Measurements from ENCODE around the gene HELT. TPM values are rescaled to one million over a fixed set of nuclear protein-coding genes. Genes with fewer than 3 reads are reported as not detected.
A peak's percentile ranks its signal among the peaks of the same experiment; 100 is the strongest.

HELT gene
- total RNA-seq, 5 donors from 2014 or later (not counting 1 experiment from before 2014, with no cell fraction given) = not detected

GRCh38 chr4:184978211-184978610, 40.1 kb upstream of the HELT start:
- H3K36me3 Mint-ChIP-seq = no peaks in the 10 kb centered on the region
- DNase-seq (no peak), ATAC-seq (replicated peaks in 1 of 4) (no peak)
- H3K4me3 Mint-ChIP-seq = no peak overlapping the region
- Histone ChIP-seq H3K9me3 (no peaks in the 10 kb centered on the region), H3K4me1 (ENCODE audit: control insufficient read depth in 1 of 2, extremely low read depth in 1 of 2, insufficient read depth in 2 of 2, low read length in 2 of 2) (peaks cover 7 to 14% of the 10 kb centered on the region in 2 experiments), H3K36me3 (ENCODE audit: control insufficient read depth in 2 of 2, extremely low read depth in 1 of 2, insufficient read depth in 1 of 2, low read length in 1 of 2) (no peaks in the 10 kb centered on the region), H3K4me3 (ENCODE audit: control insufficient read depth in 1 of 2, extremely low read depth in 1 of 2, low read length in 1 of 2) (no peak overlapping the region), H3K27ac (ENCODE audit: low read length) (no peak overlapping the region), H3K27me3 (replicated peaks in 1 of 2; ENCODE audit: control insufficient read depth in 2 of 2, extremely low read depth in 1 of 2, insufficient read depth in 2 of 2, low read length in 1 of 2) (peaks cover 2 to 22% of the 10 kb centered on the region in 2 experiments)
- no peak overlapping the region for H3K27ac Mint-ChIP-seq
- no peaks in the 10 kb centered on the region for H3K9me3 Mint-ChIP-seq
- peaks cover 8 to 18% of the 10 kb centered on the region in 2 donors for H3K27me3 Mint-ChIP-seq
- POLR2A ChIA-PET = no interaction called here
- CTCF ChIA-PET = interaction anchor here in 1 of 2 donors (0.6 kb wide), 1 partner anchor 346 kb away, joined by 3 read pairs; no protein-coding TSS in a partner anchor
- no peaks in the 10 kb centered on the region for H3K4me1 Mint-ChIP-seq
- 87% methylated on average over 5 of the region's 6 CpGs for WGBS (ENCODE audit: insufficient coverage)

GRCh38 chr4:184979461-184980124, 38.7 kb upstream of the HELT start:
- Mint-ChIP-seq H3K27ac (no peak overlapping the region), H3K4me3 (no peak overlapping the region), H3K4me1 (no peaks in the 10 kb centered on the region), H3K36me3 (no peaks in the 10 kb centered on the region), H3K27me3 (peaks cover 7 to 17% of the 10 kb centered on the region in 2 donors), H3K9me3 (no peaks in the 10 kb centered on the region)
- Histone ChIP-seq H3K27ac (ENCODE audit: low read length) (no peak overlapping the region), H3K9me3 (no peaks in the 10 kb centered on the region), H3K4me1 (ENCODE audit: control insufficient read depth in 1 of 2, extremely low read depth in 1 of 2, insufficient read depth in 2 of 2, low read length in 2 of 2) (peaks cover 11 to 22% of the 10 kb centered on the region in 2 experiments), H3K27me3 (replicated peaks in 1 of 2; ENCODE audit: control insufficient read depth in 2 of 2, extremely low read depth in 1 of 2, insufficient read depth in 2 of 2, low read length in 1 of 2) (peaks cover 2 to 23% of the 10 kb centered on the region in 2 experiments), H3K36me3 (ENCODE audit: control insufficient read depth in 2 of 2, extremely low read depth in 1 of 2, insufficient read depth in 1 of 2, low read length in 1 of 2) (no peaks in the 10 kb centered on the region), H3K4me3 (ENCODE audit: control insufficient read depth in 1 of 2, extremely low read depth in 1 of 2, low read length in 1 of 2) (no peak overlapping the region)
- CTCF ChIA-PET = no interaction called here
- DNase-seq (no peak), ATAC-seq (replicated peaks in 1 of 4) (no peak)
- POLR2A ChIA-PET = no interaction called here
- 87% methylated on average over 18 of the region's 18 CpGs for WGBS (ENCODE audit: insufficient coverage)

GRCh38 chr4:184980261-184980660, 38.0 kb upstream of the HELT start:
- Histone ChIP-seq H3K27me3 (replicated peaks in 1 of 2; ENCODE audit: control insufficient read depth in 2 of 2, extremely low read depth in 1 of 2, insufficient read depth in 2 of 2, low read length in 1 of 2) (peaks cover 0 to 20% of the 10 kb centered on the region in 2 experiments), H3K4me3 (ENCODE audit: control insufficient read depth in 1 of 2, extremely low read depth in 1 of 2, low read length in 1 of 2) (no peak overlapping the region), H3K9me3 (no peaks in the 10 kb centered on the region), H3K27ac (ENCODE audit: low read length) (no peak overlapping the region), H3K36me3 (ENCODE audit: control insufficient read depth in 2 of 2, extremely low read depth in 1 of 2, insufficient read depth in 1 of 2, low read length in 1 of 2) (no peaks in the 10 kb centered on the region), H3K4me1 (ENCODE audit: control insufficient read depth in 1 of 2, extremely low read depth in 1 of 2, insufficient read depth in 2 of 2, low read length in 2 of 2) (peaks cover 11 to 22% of the 10 kb centered on the region in 2 experiments)
- ChIA-PET CTCF (interaction anchor here in 1 of 2 donors (0.5 kb wide), 1 partner anchor 40 kb away, joined by 6 read pairs; no protein-coding TSS in a partner anchor), POLR2A (no interaction called here)
- 87% methylated on average over 3 of the region's 6 CpGs for WGBS (ENCODE audit: insufficient coverage)
- DNase-seq (no peak), ATAC-seq (replicated peaks in 1 of 4) (no peak)
- Mint-ChIP-seq H3K4me1 (no peaks in the 10 kb centered on the region), H3K9me3 (no peaks in the 10 kb centered on the region), H3K27me3 (peaks cover 7 to 17% of the 10 kb centered on the region in 2 donors), H3K4me3 (no peak overlapping the region), H3K36me3 (no peaks in the 10 kb centered on the region), H3K27ac (no peak overlapping the region)

- WGBS (ENCODE audit: insufficient coverage) = 27% methylated on average over 12 of the region's 21 CpGs
- H3K27ac ChIP-seq (ENCODE audit: low read length) = no peak overlapping the region
- H3K36me3 Mint-ChIP-seq = no peaks in the 10 kb centered on the region
- POLR2A ChIA-PET = no interaction called here
- H3K4me1 ChIP-seq (ENCODE audit: control insufficient read depth in 1 of 2, extremely low read depth in 1 of 2, insufficient read depth in 2 of 2, low read length in 2 of 2) = peaks cover 11 to 22% of the 10 kb centered on the region in 2 experiments
- peak overlapping the region; percentile 15 to 50 for H3K4me3 ChIP-seq (ENCODE audit: control insufficient read depth in 1 of 2, extremely low read depth in 1 of 2, low read length in 1 of 2)
- peak in 26 of 35 experiments; percentile 23 to 71 (median 39) for DNase-seq
- H3K4me1 Mint-ChIP-seq = no peaks in the 10 kb centered on the region
- H3K4me3 Mint-ChIP-seq = no peak overlapping the region
- CTCF ChIA-PET = interaction anchor here in 1 of 2 donors (1.0 kb wide), 1 partner anchor 238 kb away, joined by 3 read pairs; no protein-coding TSS in a partner anchor
- peaks cover 0 to 12% of the 10 kb centered on the region in 2 experiments for H3K27me3 ChIP-seq (replicated peaks in 1 of 2; ENCODE audit: control insufficient read depth in 2 of 2, extremely low read depth in 1 of 2, insufficient read depth in 2 of 2, low read length in 1 of 2)
- H3K36me3 ChIP-seq (ENCODE audit: control insufficient read depth in 2 of 2, extremely low read depth in 1 of 2, insufficient read depth in 1 of 2, low read length in 1 of 2) = no peaks in the 10 kb centered on the region
- H3K27ac Mint-ChIP-seq = no peak overlapping the region
- H3K9me3 ChIP-seq = no peaks in the 10 kb centered on the region
- H3K9me3 Mint-ChIP-seq = no peaks in the 10 kb centered on the region
- peaks cover 0 to 7% of the 10 kb centered on the region in 2 donors for H3K27me3 Mint-ChIP-seq
- peak; percentile 67 to 85 (median 76) for ATAC-seq (replicated peaks in 1 of 4)
Observed at GRCh38 chr4:184983672-184984356, 34.5 kb upstream of the HELT start.

- no peak for ATAC-seq (replicated peaks in 1 of 4)
- H3K36me3 Mint-ChIP-seq = no peaks in the 10 kb centered on the region
Observed at GRCh38 chr4:184987493-184988031, 30.7 kb upstream of the HELT start.

GRCh38 chr4:184988611-184989010, 29.7 kb upstream of the HELT start:
- Histone ChIP-seq H3K27me3 (replicated peaks in 1 of 2; ENCODE audit: control insufficient read depth in 2 of 2, extremely low read depth in 1 of 2, insufficient read depth in 2 of 2, low read length in 1 of 2) (no peaks in the 10 kb centered on the region), H3K9me3 (no peaks in the 10 kb centered on the region), H3K27ac (ENCODE audit: low read length) (no peak overlapping the region), H3K4me1 (ENCODE audit: control insufficient read depth in 1 of 2, extremely low read depth in 1 of 2, insufficient read depth in 2 of 2, low read length in 2 of 2) (peaks cover under 1 to 4% of the 10 kb centered on the region in 2 experiments), H3K36me3 (ENCODE audit: control insufficient read depth in 2 of 2, extremely low read depth in 1 of 2, insufficient read depth in 1 of 2, low read length in 1 of 2) (no peaks in the 10 kb centered on the region), H3K4me3 (ENCODE audit: control insufficient read depth in 1 of 2, extremely low read depth in 1 of 2, low read length in 1 of 2) (no peak overlapping the region)
- ATAC-seq (replicated peaks in 1 of 4) = no peak
- H3K36me3 Mint-ChIP-seq = no peaks in the 10 kb centered on the region
- no peak overlapping the region for H3K27ac Mint-ChIP-seq
- H3K4me1 Mint-ChIP-seq = no peaks in the 10 kb centered on the region
- no peak overlapping the region for H3K4me3 Mint-ChIP-seq
- POLR2A ChIA-PET = no interaction called here
- no peaks in the 10 kb centered on the region for H3K27me3 Mint-ChIP-seq
- no peak for DNase-seq
- H3K9me3 Mint-ChIP-seq = no peaks in the 10 kb centered on the region
- CTCF ChIA-PET = interaction anchor here in 1 of 2 donors (0.6 kb wide), 1 partner anchor 692 kb away, joined by 3 read pairs; no protein-coding TSS in a partner anchor
- 70% methylated on average over 5 of the region's 8 CpGs for WGBS (ENCODE audit: insufficient coverage)

More at GRCh38 chr4:184987493-184988031, 30.7 kb upstream of the HELT start:
- no peaks in the 10 kb centered on the region for H3K27me3 Mint-ChIP-seq
- H3K27ac Mint-ChIP-seq = no peak overlapping the region
- ChIA-PET CTCF (no interaction called here), POLR2A (no interaction called here)
- Histone ChIP-seq H3K4me1 (ENCODE audit: control insufficient read depth in 1 of 2, extremely low read depth in 1 of 2, insufficient read depth in 2 of 2, low read length in 2 of 2) (peaks cover 9 to 15% of the 10 kb centered on the region in 2 experiments), H3K36me3 (ENCODE audit: control insufficient read depth in 2 of 2, extremely low read depth in 1 of 2, insufficient read depth in 1 of 2, low read length in 1 of 2) (no peaks in the 10 kb centered on the region), H3K9me3 (no peaks in the 10 kb centered on the region), H3K27me3 (replicated peaks in 1 of 2; ENCODE audit: control insufficient read depth in 2 of 2, extremely low read depth in 1 of 2, insufficient read depth in 2 of 2, low read length in 1 of 2) (peaks cover 0 to 4% of the 10 kb centered on the region in 2 experiments), H3K27ac (ENCODE audit: low read length) (no peak overlapping the region), H3K4me3 (ENCODE audit: control insufficient read depth in 1 of 2, extremely low read depth in 1 of 2, low read length in 1 of 2) (no peak overlapping the region)
- H3K4me1 Mint-ChIP-seq = no peaks in the 10 kb centered on the region
- no peaks in the 10 kb centered on the region for H3K9me3 Mint-ChIP-seq
- no peak overlapping the region for H3K4me3 Mint-ChIP-seq
- no peak for DNase-seq
- WGBS (ENCODE audit: insufficient coverage) = 96% methylated on average over 8 of the region's 13 CpGs

Data from T-cell (primary cell).